Measurements from ENCODE around the gene ZBTB6. TPM values are rescaled to one million over a fixed set of nuclear protein-coding genes. Genes with fewer than 3 reads are reported as not detected.
A peak's percentile ranks its signal among the peaks of the same experiment; 100 is the strongest.

The ZBTB6 gene
- total and polyA plus RNA-seq, 9 of the 15 experiments (the other 6 are each of a cell fraction or from before 2014, with no cell fraction given): 1.4 to 7.2 (median 5.3) TPM

DNA sequence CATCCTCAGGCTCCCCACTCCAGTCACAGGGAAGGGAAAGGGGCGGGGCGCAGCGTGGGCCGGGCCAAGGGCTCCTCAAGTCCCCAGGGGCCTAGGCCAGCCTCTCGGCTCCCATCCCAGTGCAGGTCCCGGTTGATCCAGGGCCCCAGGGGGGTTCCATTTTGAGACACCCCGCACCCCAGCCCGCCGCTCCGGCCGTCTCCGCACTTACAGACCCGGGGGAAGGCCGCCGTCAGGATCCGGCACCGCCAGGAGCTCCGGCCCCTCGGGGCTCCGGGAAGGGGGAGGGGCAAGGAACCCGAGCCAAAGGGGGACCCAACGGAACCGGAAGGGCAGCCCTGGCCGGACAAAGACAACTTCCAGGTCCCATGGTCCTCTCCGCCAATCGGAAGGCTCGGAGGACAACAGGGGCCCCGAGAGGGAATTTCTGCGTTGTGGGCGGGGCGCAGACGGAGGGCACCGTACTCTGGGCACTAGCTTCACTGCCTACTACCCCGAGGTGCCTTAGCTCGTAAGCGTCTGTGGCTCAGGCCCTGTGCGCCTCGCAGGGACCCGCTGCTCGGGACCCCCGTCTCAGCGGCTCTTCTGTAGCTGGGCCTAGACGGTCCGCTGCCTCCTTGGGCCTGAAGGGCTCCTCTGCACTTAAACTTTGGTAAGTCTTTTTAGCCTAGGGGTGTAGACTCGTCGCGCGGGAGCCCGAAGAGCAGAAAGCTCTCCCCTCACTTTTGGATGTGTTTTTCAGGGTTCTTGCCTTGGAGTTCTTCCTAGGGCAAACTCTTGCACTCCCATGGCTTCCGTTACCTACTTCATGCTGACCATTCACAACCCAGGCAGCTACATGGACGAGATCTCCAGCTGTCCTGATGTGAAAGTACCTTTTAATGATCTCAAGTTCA is 18.4 kb upstream of the ZBTB6 start, which contains the start of gene ZBTB26 (continued):
- TF ChIP-seq, protein P1, sequence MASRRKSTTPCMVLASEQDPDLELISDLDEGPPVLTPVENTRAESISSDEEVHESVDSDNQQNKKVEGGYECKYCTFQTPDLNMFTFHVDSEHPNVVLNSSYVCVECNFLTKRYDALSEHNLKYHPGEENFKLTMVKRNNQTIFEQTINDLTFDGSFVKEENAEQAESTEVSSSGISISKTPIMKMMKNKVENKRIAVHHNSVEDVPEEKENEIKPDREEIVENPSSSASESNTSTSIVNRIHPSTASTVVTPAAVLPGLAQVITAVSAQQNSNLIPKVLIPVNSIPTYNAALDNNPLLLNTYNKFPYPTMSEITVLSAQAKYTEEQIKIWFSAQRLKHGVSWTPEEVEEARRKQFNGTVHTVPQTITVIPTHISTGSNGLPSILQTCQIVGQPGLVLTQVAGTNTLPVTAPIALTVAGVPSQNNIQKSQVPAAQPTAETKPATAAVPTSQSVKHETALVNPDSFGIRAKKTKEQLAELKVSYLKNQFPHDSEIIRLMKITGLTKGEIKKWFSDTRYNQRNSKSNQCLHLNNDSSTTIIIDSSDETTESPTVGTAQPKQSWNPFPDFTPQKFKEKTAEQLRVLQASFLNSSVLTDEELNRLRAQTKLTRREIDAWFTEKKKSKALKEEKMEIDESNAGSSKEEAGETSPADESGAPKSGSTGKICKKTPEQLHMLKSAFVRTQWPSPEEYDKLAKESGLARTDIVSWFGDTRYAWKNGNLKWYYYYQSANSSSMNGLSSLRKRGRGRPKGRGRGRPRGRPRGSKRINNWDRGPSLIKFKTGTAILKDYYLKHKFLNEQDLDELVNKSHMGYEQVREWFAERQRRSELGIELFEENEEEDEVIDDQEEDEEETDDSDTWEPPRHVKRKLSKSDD (conservative IDR thresholded peaks at IDR 0.05; ENCODE audit: low read length): no peak
- TF ChIP-seq, protein P2, sequence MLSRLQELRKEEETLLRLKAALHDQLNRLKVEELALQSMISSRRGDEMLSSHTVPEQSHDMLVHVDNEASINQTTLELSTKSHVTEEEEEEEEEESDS (CRISPR knock-in tag; IDR thresholded peaks at IDR 0.05): no peak
- TF ChIP-seq NFYB (IDR thresholded peaks at IDR 0.05; ENCODE audit: extremely low read depth, insufficient read length) (peak; percentile 80), ZNF696 (CRISPR knock-in tag; conservative IDR thresholded peaks at IDR 0.05) (no peak), ZNF75A (CRISPR knock-in tag; IDR thresholded peaks at IDR 0.05) (no peak), POLR3A (IDR thresholded peaks at IDR 0.05; ENCODE audit: borderline replicate concordance, extremely low read depth, insufficient read depth, insufficient read length) (no peak), ZNF57 (CRISPR knock-in tag; IDR thresholded peaks at IDR 0.05) (no peak)
- TF ChIP-seq, protein P3, sequence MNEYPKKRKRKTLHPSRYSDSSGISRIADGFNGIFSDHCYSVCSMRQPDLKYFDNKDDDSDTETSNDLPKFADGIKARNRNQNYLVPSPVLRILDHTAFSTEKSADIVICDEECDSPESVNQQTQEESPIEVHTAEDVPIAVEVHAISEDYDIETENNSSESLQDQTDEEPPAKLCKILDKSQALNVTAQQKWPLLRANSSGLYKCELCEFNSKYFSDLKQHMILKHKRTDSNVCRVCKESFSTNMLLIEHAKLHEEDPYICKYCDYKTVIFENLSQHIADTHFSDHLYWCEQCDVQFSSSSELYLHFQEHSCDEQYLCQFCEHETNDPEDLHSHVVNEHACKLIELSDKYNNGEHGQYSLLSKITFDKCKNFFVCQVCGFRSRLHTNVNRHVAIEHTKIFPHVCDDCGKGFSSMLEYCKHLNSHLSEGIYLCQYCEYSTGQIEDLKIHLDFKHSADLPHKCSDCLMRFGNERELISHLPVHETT (CRISPR knock-in tag; conservative IDR thresholded peaks at IDR 0.05 in 1 of 2, IDR thresholded peaks at IDR 0.05 in 1 of 2): peak in 1 of 2 experiments; percentile 80; a peak in 2 of 4 replicates
- TF ChIP-seq, protein P4, sequence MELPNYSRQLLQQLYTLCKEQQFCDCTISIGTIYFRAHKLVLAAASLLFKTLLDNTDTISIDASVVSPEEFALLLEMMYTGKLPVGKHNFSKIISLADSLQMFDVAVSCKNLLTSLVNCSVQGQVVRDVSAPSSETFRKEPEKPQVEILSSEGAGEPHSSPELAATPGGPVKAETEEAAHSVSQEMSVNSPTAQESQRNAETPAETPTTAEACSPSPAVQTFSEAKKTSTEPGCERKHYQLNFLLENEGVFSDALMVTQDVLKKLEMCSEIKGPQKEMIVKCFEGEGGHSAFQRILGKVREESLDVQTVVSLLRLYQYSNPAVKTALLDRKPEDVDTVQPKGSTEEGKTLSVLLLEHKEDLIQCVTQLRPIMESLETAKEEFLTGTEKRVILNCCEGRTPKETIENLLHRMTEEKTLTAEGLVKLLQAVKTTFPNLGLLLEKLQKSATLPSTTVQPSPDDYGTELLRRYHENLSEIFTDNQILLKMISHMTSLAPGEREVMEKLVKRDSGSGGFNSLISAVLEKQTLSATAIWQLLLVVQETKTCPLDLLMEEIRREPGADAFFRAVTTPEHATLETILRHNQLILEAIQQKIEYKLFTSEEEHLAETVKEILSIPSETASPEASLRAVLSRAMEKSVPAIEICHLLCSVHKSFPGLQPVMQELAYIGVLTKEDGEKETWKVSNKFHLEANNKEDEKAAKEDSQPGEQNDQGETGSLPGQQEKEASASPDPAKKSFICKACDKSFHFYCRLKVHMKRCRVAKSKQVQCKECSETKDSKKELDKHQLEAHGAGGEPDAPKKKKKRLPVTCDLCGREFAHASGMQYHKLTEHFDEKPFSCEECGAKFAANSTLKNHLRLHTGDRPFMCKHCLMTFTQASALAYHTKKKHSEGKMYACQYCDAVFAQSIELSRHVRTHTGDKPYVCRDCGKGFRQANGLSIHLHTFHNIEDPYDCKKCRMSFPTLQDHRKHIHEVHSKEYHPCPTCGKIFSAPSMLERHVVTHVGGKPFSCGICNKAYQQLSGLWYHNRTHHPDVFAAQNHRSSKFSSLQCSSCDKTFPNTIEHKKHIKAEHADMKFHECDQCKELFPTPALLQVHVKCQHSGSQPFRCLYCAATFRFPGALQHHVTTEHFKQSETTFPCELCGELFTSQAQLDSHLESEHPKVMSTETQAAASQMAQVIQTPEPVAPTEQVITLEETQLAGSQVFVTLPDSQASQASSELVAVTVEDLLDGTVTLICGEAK (IDR thresholded peaks at IDR 0.05): peak; percentile 98
- TF ChIP-seq, protein P4 (CRISPR knock-in tag; IDR thresholded peaks at IDR 0.05): no peak
